H1 (cell line): ENCODE results near the gene TIE1. TPM values are rescaled to one million over a fixed set of nuclear protein-coding genes. Genes with fewer than 3 reads are reported as not detected.

Experiments used
- CTCF ChIA-PET: fragments of 300-600 bp; sonication (Branson Sonifier 250); formaldehyde crosslinking; loops from one replicate; lab custom pipeline; 2021; ENCODE audit not compliant: partially characterized antibody; lab: Charles Lee
- POLR2A ChIA-PET: fragments of 300-600 bp; sonication (Branson Sonifier 250); formaldehyde crosslinking; loops from one replicate; lab custom pipeline; 2021; ENCODE audit warnings: inconsistent platforms; ENCODE audit not compliant: partially characterized antibody; lab: Charles Lee
- DNase-seq, 2 experiments: peaks; one replicate each; pipeline versions ENCODE4 v3.0.0 to v3.0.0-alpha.2; 2010 to 2022; ENCODE audit warnings: low spot score in 2 of 2, low read depth in 1 of 2, mixed read lengths in 1 of 2
- FAIRE-seq: peaks from 2 replicates; lab custom pipeline; 2011; peaks lifted over from hg19 to GRCh38; lab: Jason Lieb, UNC
- H2AFZ ChIP-seq: 2 replicates; pipeline ENCODE4 v1.8.1; 2012; ENCODE audit warnings: low read length, inconsistent platforms
- H2AK5ac ChIP-seq: 2 replicates; pipeline ENCODE4 v1.6.1; 2013; ENCODE audit warnings: low read depth, low read length
- H2BK120ac ChIP-seq: replicated peaks from 2 replicates; pipeline ENCODE3; 2013; ENCODE audit warnings: low read depth, low read length, inconsistent platforms
- H2BK12ac ChIP-seq: 2 replicates; pipeline ENCODE4 v1.6.1; 2013; ENCODE audit warnings: low read depth, low read length
- H2BK15ac ChIP-seq: 2 replicates; pipeline ENCODE4 v1.6.1; 2013; ENCODE audit warnings: low read length
- H2BK20ac ChIP-seq: 2 replicates; pipeline ENCODE4 v1.6.1; 2013; ENCODE audit warnings: low read length
- H2BK5ac ChIP-seq: 2 replicates; pipeline ENCODE4 v1.6.1; 2013; ENCODE audit warnings: low read depth, low read length
- H3K14ac ChIP-seq: 2 replicates; pipeline ENCODE4 v1.6.1; 2013; ENCODE audit warnings: inconsistent platforms; ENCODE audit not compliant: insufficient read length
- H3K18ac ChIP-seq: 2 replicates; pipeline ENCODE4 v1.6.1; 2013; ENCODE audit warnings: low read length; ENCODE audit errors: extremely low read depth
- H3K23ac ChIP-seq: 2 replicates; pipeline ENCODE4 v1.6.1; 2013; ENCODE audit warnings: inconsistent platforms; ENCODE audit not compliant: insufficient read length
- H3K23me2 ChIP-seq: 2 replicates; pipeline ENCODE4 v1.6.1; 2013; ENCODE audit warnings: low read depth, low read length
- H3K27ac ChIP-seq: 2 replicates; pipeline ENCODE4 v1.6.1; 2011; ENCODE audit warnings: low read depth, low read length, inconsistent platforms
- H3K27me3 ChIP-seq, 4 experiments: replicated peaks in 1 of 4; 1 replicate in 1 of 4; 2 replicates in 3 of 4; pipeline versions ENCODE4 v1.6.1 to v1.8.1; 2011 to 2013; ENCODE audit warnings: low read length in 3 of 4, mild to moderate bottlenecking in 3 of 4, inconsistent platforms in 2 of 4, mixed read lengths in 2 of 4, moderate library complexity in 1 of 4; ENCODE audit not compliant: control insufficient read depth in 3 of 4, insufficient read depth in 3 of 4; ENCODE audit errors: extremely low read depth in 1 of 4
- H3K36me3 ChIP-seq, 4 experiments: 2 replicates each; pipeline versions ENCODE4 v1.6.1 to v1.8.1; 2011 to 2013; ENCODE audit warnings: mild to moderate bottlenecking in 4 of 4, low read length in 3 of 4, moderate library complexity in 2 of 4, control low read depth in 1 of 4, inconsistent platforms in 1 of 4; ENCODE audit not compliant: insufficient read depth in 4 of 4, control insufficient read depth in 2 of 4
- H3K4ac ChIP-seq: replicated peaks from 2 replicates; pipeline ENCODE3; 2013; ENCODE audit warnings: low read length, low read depth, mixed read lengths, inconsistent platforms; ENCODE audit not compliant: insufficient read length
- H3K4me1 ChIP-seq, 4 experiments: replicated peaks in 1 of 4; 1 replicate in 1 of 4; 2 replicates in 3 of 4; pipeline versions ENCODE4 v1.6.1 to v1.8.1; 2011 to 2013; ENCODE audit warnings: low read length in 3 of 4, inconsistent platforms in 2 of 4, mixed read lengths in 1 of 4; ENCODE audit not compliant: insufficient read depth in 4 of 4, control insufficient read depth in 3 of 4
- H3K4me2 ChIP-seq, 2 experiments: 2 replicates each; pipeline versions ENCODE4 v1.6.1 to v1.8.1; 2011 to 2013; ENCODE audit warnings: low read depth in 2 of 2, low read length in 2 of 2, control low read depth in 1 of 2, inconsistent platforms in 1 of 2, mild to moderate bottlenecking in 1 of 2; ENCODE audit not compliant: insufficient read depth in 1 of 2
- H3K4me3 ChIP-seq, 4 experiments: fragments of 200-600, 300-600 bp in 1 of 4; sonication (generic), shearing (Covaris generic), sonication (Bioruptor Twin) in 1 of 4; 2 replicates each; pipeline versions ENCODE4 v1.5.1 to v1.8.1; 2011 to 2016; ENCODE audit warnings: low read length in 4 of 4, low read depth in 3 of 4, control low read depth in 2 of 4, inconsistent platforms in 2 of 4, mild to moderate bottlenecking in 2 of 4, mixed read lengths in 1 of 4, moderate library complexity in 1 of 4; ENCODE audit not compliant: insufficient read depth in 2 of 4; ENCODE audit errors: extremely low read depth in 1 of 4
- H3K56ac ChIP-seq: replicated peaks from 2 replicates; pipeline ENCODE3; 2013; ENCODE audit warnings: low read depth, mild to moderate bottlenecking, mixed read lengths, low read length, inconsistent platforms; ENCODE audit not compliant: insufficient read length
- H3K79me1 ChIP-seq: 2 replicates; pipeline ENCODE4 v1.6.1; 2013; ENCODE audit warnings: low read depth, low read length, control low read depth
- H3K79me2 ChIP-seq, 2 experiments: 2 replicates each; pipeline versions ENCODE4 v1.6.1 to v1.8.1; 2012 to 2013; ENCODE audit warnings: low read length in 2 of 2, mild to moderate bottlenecking in 2 of 2, inconsistent platforms in 1 of 2; ENCODE audit not compliant: insufficient read depth in 2 of 2, control insufficient read depth in 1 of 2
- H3K9ac ChIP-seq, 4 experiments: replicated peaks in 1 of 4; 1 replicate in 1 of 4; 2 replicates in 3 of 4; pipeline versions ENCODE4 v1.6.1 to v1.8.1; 2011 to 2013; ENCODE audit warnings: low read depth in 3 of 4, low read length in 3 of 4, control low read depth in 2 of 4, mild to moderate bottlenecking in 2 of 4, moderate library complexity in 2 of 4, inconsistent platforms in 1 of 4; ENCODE audit errors: extremely low read depth in 1 of 4
- H3K9me3 ChIP-seq, 2 experiments: 2 replicates each; pipeline versions ENCODE4 v1.6.1 to v1.8.1; 2012 to 2013; ENCODE audit warnings: mild to moderate bottlenecking in 2 of 2, moderate library complexity in 2 of 2, control low read depth in 1 of 2, inconsistent platforms in 1 of 2, low read depth in 1 of 2, low read length in 1 of 2, mixed read lengths in 1 of 2; ENCODE audit not compliant: insufficient read depth in 2 of 2
- H4K20me1 ChIP-seq, 2 experiments: replicated peaks in 1 of 2; 2 replicates each; pipeline versions ENCODE3 to v1.8.1; 2011 to 2013; ENCODE audit warnings: inconsistent platforms in 2 of 2, low read length in 2 of 2, mild to moderate bottlenecking in 1 of 2; ENCODE audit not compliant: insufficient read depth in 2 of 2, control insufficient read depth in 1 of 2
- H4K5ac ChIP-seq: 2 replicates; pipeline ENCODE4 v1.6.1; 2013; ENCODE audit warnings: low read length, low read depth, mixed read lengths, inconsistent platforms; ENCODE audit not compliant: insufficient read length
- H4K8ac ChIP-seq: 2 replicates; pipeline ENCODE4 v1.8.0; 2013; ENCODE audit warnings: mild to moderate bottlenecking, moderate library complexity, low read length, inconsistent platforms; ENCODE audit not compliant: insufficient read depth; ENCODE audit errors: extremely low read depth
- H4K91ac ChIP-seq: replicated peaks from 2 replicates; pipeline ENCODE3; 2013; ENCODE audit warnings: low read length, mixed read lengths, inconsistent platforms; ENCODE audit not compliant: insufficient read length
- CHD1 ChIP-seq: IDR thresholded peaks from 2 replicates; pipeline ENCODE4 v1.6.1; 2012; ENCODE audit warnings: low read depth, low read length, improper control_type of control experiment
- FOSL1 ChIP-seq: IDR thresholded peaks from 2 replicates; pipeline ENCODE4 v1.6.1; 2011; ENCODE audit warnings: mild to moderate bottlenecking, low read depth, low read length, moderate library complexity; ENCODE audit not compliant: insufficient read depth
- JUN ChIP-seq: IDR thresholded peaks from 2 replicates; pipeline ENCODE4 v1.6.1; 2011; ENCODE audit warnings: low read depth, mild to moderate bottlenecking, improper control_type of control experiment, low read length
- POU5F1 ChIP-seq: IDR thresholded peaks from 2 replicates; pipeline ENCODE4 v1.6.1; 2011; ENCODE audit warnings: low read depth, mild to moderate bottlenecking, low read length, moderate library complexity
- RNF2 ChIP-seq: fragments of 200-900, 300-1000 bp; sonication (generic); IDR thresholded peaks from 2 replicates; pipeline ENCODE4 v1.7.1; 2016; ENCODE audit warnings: borderline replicate concordance, low read depth, mild to moderate bottlenecking, antibody characterized with exemption, low read length; ENCODE audit not compliant: poor library complexity, severe bottlenecking; ENCODE audit errors: missing control alignments
- USF2 ChIP-seq: IDR thresholded peaks from 2 replicates; pipeline ENCODE4 v1.6.1; 2011; ENCODE audit warnings: low read length, improper control_type of control experiment
- WGBS, 2 experiments: shearing (Covaris generic) in 1 of 2; methylation state at CpG; one replicate each; pipeline versions ENCODE4 v1.1.6 to v1.1.7; 2013 to 2015; ENCODE audit warnings: low lambda C conversion rate in 2 of 2, mixed read lengths in 2 of 2, inconsistent platforms in 1 of 2, low coverage in 1 of 2, missing lambda C conversion rate in 1 of 2; ENCODE audit not compliant: insufficient replicate concordance in 2 of 2, insufficient coverage in 1 of 2, insufficient read length in 1 of 2; ENCODE audit errors: extremely low coverage in 1 of 2, missing lambda C conversion rate in 1 of 2; 5-methylcytosine and 5-hydroxymethylcytosine counted together
- polyA plus RNA-seq, 7 experiments: library from polyadenylated mRNA; depleted of rRNA in 3 of 7; stranded (reverse) in 5 of 7; unstranded in 2 of 7; fragments of >200 nt in 5 of 7; fragments of 200-250 nt in 2 of 7; gene quantifications; 1 replicate in 5 of 7; 2 replicates in 1 of 7; 4 replicates in 1 of 7; pipeline versions ENCODE4 v1.2.1 to v1.2.3, GENCODE V29; 2011 to 2013; ENCODE audit warnings: missing spikeins in 2 of 7, mixed read lengths in 2 of 7
- total RNA-seq: library from RNA; stranded (reverse); fragmentation: NEBNext Ultra II Directional; extraction: Animal tissue kit (Norgen Biotek cat#: 25700); gene quantifications from 2 replicates; pipeline ENCODE4 v1.2.1, GENCODE V29; 2021

Gene TIE1
- total and polyA plus RNA-seq, 2 of the 8 experiments (the other 6 are each of a cell fraction or from before 2014, with no cell fraction given), result 0.74 to 2.2 TPM

GRCh38 chr1:43304771-43305300 lies 4.1 kb downstream of the TIE1 start:
- DNase-seq (no peak), FAIRE-seq (no peak)
- CTCF ChIA-PET, result interaction anchor here (1.9 kb wide), 1 partner anchor 11 kb away, joined by 7 read pairs; no protein-coding TSS in a partner anchor
- TF ChIP-seq JUN (no peak), RNF2 (no peak), POU5F1 (no peak), FOSL1 (no peak), CHD1 (no peak), USF2 (no peak)
- Histone ChIP-seq H4K91ac (no peak overlapping the region), H2AK5ac (no peak overlapping the region), H3K23me2 (no peaks in the 10 kb centered on the region), H3K27me3 (no peaks in the 10 kb centered on the region), H3K4me2 (no peak overlapping the region), H3K4me3 (no peak overlapping the region), H3K18ac (no peak overlapping the region), H3K79me2 (no peaks in the 10 kb centered on the region), H4K5ac (no peak overlapping the region), H3K79me1 (no peaks in the 10 kb centered on the region), H3K36me3 (no peaks in the 10 kb centered on the region), H2BK20ac (no peak overlapping the region), H3K9me3 (no peaks in the 10 kb centered on the region), H2BK15ac (no peak overlapping the region), H4K20me1 (no peaks in the 10 kb centered on the region), H2BK12ac (no peak overlapping the region), H2BK5ac (no peak overlapping the region), H3K9ac (no peak overlapping the region), H2BK120ac (no peak overlapping the region), H4K8ac (no peak overlapping the region), H3K14ac (no peak overlapping the region), H3K23ac (no peak overlapping the region), H3K4me1 (peaks cover 0 to 2% (median 1%) of the 10 kb centered on the region in 4 experiments; a peak in 3 of 7 replicates), H3K56ac (no peak overlapping the region), H3K27ac (no peak overlapping the region), H3K4ac (no peak overlapping the region), H2AFZ (no peak overlapping the region)
- POLR2A ChIA-PET, result no interaction called here
- 97% methylated on average over 45 of the region's 46 CpGs; no CpG with 5 or more reads in 1 of the 2 experiments for WGBS, 2 experiments
